HFF-Myc (cell line): ENCODE data around the gene TSC22D3.
"Not testable (repeated sequence)": the region's sequence is repeated elsewhere in the genome, so short reads cannot be mapped to it uniquely, and the experiment has no call there.

Source experiments
- DNase-seq: peaks from one replicate; pipeline ENCODE4 v3.0.0-alpha.2; 2011; ENCODE audit warnings: low read depth; ENCODE audit errors: extremely low read depth
- H3K4me3 ChIP-seq: replicated peaks from 2 replicates; pipeline ENCODE4 v1.5.1; 2011; ENCODE audit warnings: low read depth, mild to moderate bottlenecking, control low read depth, low read length
- TF ChIP-seq, protein P1 (sequence below): IDR thresholded peaks from 2 replicates; pipeline ENCODE4 v1.5.1; 2012; ENCODE audit warnings: mild to moderate bottlenecking, low read depth, low read length, control low read depth; ENCODE audit errors: missing control alignments

TSC22D3 gene

DNA sequence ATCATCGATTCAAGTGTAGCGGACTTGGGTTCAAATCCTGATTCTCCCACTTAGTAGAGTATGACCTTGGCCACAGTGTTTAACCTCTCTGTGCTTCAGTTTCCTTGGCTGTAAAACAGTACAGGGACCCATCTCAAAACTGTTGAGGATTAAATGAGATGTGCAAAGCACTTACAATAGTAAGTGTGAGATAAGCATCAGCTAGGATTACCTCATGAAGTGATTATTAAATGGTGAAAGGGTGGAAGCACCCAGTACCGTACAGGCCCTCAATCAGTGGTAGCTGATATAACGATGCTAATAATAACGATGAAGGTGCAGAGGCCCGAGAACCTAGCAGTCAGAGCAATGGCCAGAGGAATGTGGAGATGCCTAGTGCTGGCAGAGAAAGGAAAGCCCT, 102.2 kb downstream of the TSC22D3 start:
- TF ChIP-seq, protein P1, sequence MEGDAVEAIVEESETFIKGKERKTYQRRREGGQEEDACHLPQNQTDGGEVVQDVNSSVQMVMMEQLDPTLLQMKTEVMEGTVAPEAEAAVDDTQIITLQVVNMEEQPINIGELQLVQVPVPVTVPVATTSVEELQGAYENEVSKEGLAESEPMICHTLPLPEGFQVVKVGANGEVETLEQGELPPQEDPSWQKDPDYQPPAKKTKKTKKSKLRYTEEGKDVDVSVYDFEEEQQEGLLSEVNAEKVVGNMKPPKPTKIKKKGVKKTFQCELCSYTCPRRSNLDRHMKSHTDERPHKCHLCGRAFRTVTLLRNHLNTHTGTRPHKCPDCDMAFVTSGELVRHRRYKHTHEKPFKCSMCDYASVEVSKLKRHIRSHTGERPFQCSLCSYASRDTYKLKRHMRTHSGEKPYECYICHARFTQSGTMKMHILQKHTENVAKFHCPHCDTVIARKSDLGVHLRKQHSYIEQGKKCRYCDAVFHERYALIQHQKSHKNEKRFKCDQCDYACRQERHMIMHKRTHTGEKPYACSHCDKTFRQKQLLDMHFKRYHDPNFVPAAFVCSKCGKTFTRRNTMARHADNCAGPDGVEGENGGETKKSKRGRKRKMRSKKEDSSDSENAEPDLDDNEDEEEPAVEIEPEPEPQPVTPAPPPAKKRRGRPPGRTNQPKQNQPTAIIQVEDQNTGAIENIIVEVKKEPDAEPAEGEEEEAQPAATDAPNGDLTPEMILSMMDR = no peak
- no peak for DNase-seq
- no peak overlapping the region for H3K4me3 ChIP-seq

DNA sequence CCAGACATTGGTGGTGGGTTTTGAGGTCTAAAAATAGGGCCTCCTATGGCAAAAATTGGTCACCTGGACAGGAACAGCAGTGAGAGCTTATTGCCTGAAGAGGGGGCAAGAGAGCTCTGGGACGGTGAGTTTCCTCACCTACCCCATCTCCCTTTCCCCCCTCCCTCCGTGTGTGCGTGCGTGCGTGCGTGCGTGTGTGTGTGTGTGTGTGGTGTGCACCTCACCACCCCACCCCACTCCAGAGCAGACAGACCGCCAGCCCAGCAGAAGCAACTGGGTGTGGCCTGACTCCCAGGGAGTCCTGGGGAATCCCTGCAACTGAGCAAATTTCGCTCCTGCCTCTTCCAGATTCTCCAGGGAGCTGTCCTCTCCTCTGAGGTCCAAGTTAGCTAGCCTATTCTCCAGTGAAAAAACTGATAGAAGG, 102.6 kb downstream of the TSC22D3 start:
- H3K4me3 ChIP-seq = no peak overlapping the region
- TF ChIP-seq, protein P1 = peak; percentile 55
- DNase-seq = no peak

DNA sequence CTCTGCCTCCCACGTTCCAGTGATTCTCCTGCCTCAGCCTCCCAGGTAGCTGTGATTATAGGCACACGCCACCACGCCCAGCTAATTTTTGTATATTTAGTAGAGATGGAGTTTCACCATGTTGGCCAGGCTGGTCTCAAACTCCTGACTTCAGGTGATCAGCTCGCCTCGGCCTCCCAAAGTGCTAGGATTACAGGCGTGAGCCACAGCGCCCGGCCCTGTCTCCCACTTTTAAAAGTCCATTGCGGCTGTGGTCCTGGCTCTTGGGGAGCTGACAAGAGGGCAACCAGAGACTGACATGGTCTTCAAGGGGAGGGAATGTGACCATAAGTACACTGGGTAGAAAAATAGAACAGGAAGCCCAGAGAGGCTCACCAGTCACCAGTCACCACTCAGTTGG, 104.3 kb downstream of the TSC22D3 start:
- not testable (repeated sequence) for DNase-seq, H3K4me3 ChIP-seq

DNA sequence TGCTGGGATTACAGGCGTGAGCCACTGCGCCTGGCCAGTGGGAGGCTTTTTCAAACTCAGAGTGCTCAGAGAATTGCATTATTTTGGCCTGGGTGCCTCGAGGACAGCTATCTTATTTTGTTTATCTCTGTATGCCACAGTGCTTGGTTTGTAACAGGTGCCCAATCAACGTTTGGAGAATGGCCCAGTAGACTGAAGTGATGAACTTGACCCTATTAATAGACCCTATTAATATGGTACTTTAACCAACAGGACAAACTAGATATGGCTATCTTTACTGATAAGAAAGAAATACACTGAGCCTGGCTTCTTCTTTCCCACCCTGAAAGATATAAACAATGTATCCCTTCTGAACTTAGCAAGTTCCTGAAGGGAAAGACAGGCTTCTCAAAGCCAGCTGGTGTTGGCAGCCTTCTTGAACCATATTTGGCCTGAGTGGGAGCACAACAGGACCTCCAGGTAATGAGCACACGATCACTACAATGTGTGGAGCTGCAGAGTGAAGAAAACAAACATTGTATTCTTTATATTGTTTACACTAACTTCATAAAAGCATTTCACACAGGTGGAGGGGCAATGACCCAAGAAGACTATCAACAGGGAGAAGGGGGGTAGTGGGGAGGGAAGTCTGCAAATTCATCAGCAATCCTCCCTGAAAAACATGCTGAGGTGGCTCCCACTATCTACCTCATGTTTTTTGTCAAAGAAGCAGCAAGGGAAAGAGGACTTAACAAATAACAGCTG, 105.5 kb downstream of the TSC22D3 start:
- TF ChIP-seq, protein P1 = no peak
- no peak for DNase-seq
- no peak overlapping the region for H3K4me3 ChIP-seq

DNA sequence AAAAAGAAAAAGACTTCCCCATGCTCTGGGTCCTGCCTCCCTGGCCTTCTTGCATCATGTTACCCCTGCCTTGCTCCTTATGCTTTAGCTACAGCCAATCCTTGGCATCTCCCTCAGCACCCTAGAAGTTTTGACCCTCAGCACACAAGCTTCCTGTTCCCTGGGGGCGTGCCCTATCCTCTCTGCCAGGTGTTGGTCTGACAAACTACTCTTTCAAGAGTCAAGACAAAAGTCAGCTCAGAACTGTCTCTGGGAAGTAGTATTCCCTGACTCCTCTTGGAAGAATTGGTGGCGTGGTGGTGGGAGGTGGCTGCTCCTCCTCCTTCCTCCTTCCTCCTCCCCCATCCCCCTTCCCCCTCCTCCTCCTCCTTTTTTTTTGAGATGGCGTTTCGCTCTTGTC, 106.3 kb downstream of the TSC22D3 start:
- DNase-seq = no peak
- TF ChIP-seq, protein P1 = no peak
- H3K4me3 ChIP-seq = no peak overlapping the region

DNA sequence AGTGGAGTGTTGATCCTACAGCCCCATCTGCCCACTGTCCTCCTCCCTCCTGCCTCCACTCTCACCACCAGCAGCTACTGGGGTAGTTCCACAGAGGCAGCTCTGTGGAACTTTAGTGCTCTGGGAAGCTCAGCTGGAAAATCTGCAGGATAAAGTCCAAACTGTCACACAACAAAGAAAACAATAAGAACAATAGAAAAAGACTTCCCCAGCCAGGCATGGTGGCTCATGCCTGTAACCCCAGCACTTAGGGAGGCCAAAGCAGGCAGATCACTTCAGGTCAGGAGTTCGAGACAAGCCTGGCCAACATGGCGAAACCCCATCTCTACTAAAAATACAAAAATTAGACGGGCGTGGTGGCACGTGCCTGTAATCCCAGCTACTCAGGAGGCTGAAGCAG, 106.9 kb downstream of the TSC22D3 start:
- not testable (repeated sequence) for H3K4me3 ChIP-seq, DNase-seq

DNA sequence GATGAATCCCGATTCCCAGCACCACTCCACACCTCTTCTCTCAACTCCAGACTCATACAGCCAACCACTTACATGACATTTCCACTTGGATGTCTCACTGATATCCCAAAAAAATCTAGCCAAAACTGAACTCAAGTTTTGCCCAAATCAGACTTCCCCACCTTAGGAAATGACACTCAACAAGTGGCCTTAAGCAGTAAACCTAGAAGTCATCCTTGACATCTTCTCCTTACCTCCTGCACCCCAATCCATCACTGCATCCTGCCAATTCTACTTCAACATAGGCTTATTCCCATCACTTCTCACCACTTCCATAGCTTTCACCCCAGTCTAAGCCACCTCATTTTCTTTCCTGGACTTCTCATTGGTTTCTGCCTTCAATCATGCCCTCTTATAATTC, 108.2 kb downstream of the TSC22D3 start:
- H3K4me3 ChIP-seq = no peak overlapping the region
- DNase-seq = no peak
- TF ChIP-seq, protein P1 = no peak

DNA sequence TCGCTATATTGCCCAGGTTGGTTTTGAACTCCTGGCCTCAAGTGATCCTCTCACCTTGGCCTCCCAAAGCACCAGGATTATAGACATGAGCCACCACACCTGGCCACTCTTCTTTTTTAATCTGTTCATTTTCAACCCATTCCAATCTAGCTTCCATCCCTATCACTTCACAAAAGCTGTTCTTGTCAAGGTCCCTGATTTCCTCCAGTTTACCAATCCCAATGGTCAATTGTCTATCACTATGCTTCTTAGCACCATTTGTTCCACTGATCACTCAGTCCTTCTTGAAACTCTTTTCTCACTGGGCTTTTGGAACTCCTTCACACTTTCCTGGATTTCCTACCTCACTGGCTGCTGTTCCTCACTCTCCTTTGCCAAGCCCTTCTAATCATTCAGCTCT, 108.7 kb downstream of the TSC22D3 start:
- DNase-seq = no peak
- TF ChIP-seq, protein P1 = no peak
- H3K4me3 ChIP-seq = no peak overlapping the region
